H9 (cell line): ENCODE results near the gene TSPYL6. TPM values are rescaled to one million over a fixed set of nuclear protein-coding genes. Genes with fewer than 3 reads are reported as not detected.

Source experiments
- DNase-seq: peaks from one replicate; pipeline ENCODE4 v3.0.0-alpha.2; 2017
- H2AFZ ChIP-seq: one replicate; pipeline ENCODE4 v1.6.1; 2013; ENCODE audit warnings: mild to moderate bottlenecking, low read length, control low read depth, moderate library complexity
- H2AK5ac ChIP-seq: 2 replicates; pipeline ENCODE4 v1.6.1; 2013; ENCODE audit warnings: low read length, control low read depth, mixed read lengths; ENCODE audit not compliant: insufficient read length
- H2BK120ac ChIP-seq: one replicate; pipeline ENCODE4 v1.6.1; 2013; ENCODE audit warnings: low read depth, mild to moderate bottlenecking, low read length, control low read depth, inconsistent platforms; ENCODE audit not compliant: poor library complexity, severe bottlenecking
- H2BK12ac ChIP-seq: 2 replicates; pipeline ENCODE4 v1.6.1; 2013; ENCODE audit warnings: low read length, control low read depth, mixed read lengths, low read depth; ENCODE audit not compliant: insufficient read length
- H2BK15ac ChIP-seq: 2 replicates; pipeline ENCODE4 v1.6.1; 2013; ENCODE audit warnings: low read depth, low read length, control low read depth
- H2BK20ac ChIP-seq: one replicate; pipeline ENCODE4 v1.6.1; 2013; ENCODE audit warnings: low read depth, mild to moderate bottlenecking, low read length, control low read depth, inconsistent platforms; ENCODE audit not compliant: poor library complexity, severe bottlenecking
- H2BK5ac ChIP-seq: 2 replicates; pipeline ENCODE4 v1.6.1; 2013; ENCODE audit warnings: low read length, control low read depth, mixed read lengths; ENCODE audit not compliant: insufficient read length
- H3K14ac ChIP-seq: 2 replicates; pipeline ENCODE4 v1.6.1; 2013; ENCODE audit warnings: low read length, control low read depth; ENCODE audit not compliant: insufficient read depth
- H3K18ac ChIP-seq: 2 replicates; pipeline ENCODE4 v1.6.1; 2013; ENCODE audit warnings: low read depth, mild to moderate bottlenecking, mixed read lengths, low read length, control low read depth; ENCODE audit not compliant: insufficient read length
- H3K23ac ChIP-seq: 2 replicates; pipeline ENCODE4 v1.6.1; 2013; ENCODE audit warnings: low read length, control low read depth, mixed read lengths, low read depth; ENCODE audit not compliant: insufficient read length
- H3K23me2 ChIP-seq: 2 replicates; pipeline ENCODE4 v1.6.1; 2013; ENCODE audit warnings: low read depth, mild to moderate bottlenecking, mixed read lengths, low read length, control low read depth; ENCODE audit not compliant: insufficient read length, poor library complexity, severe bottlenecking
- H3K27ac ChIP-seq: 2 replicates; pipeline ENCODE4 v1.5.1; 2013; ENCODE audit warnings: low read length, control low read depth, mixed read lengths, low read depth; ENCODE audit not compliant: insufficient read length
- H3K27me3 ChIP-seq: 2 replicates; pipeline ENCODE4 v1.6.1; 2013; ENCODE audit warnings: low read length, control low read depth, inconsistent platforms; ENCODE audit not compliant: insufficient read depth
- H3K4ac ChIP-seq: 2 replicates; pipeline ENCODE4 v1.6.1; 2013; ENCODE audit warnings: low read depth, mild to moderate bottlenecking, control low read depth, inconsistent platforms, low read length, moderate library complexity
- H3K4me1 ChIP-seq: 2 replicates; pipeline ENCODE4 v1.6.1; 2013; ENCODE audit warnings: low read length, control low read depth, inconsistent platforms; ENCODE audit not compliant: insufficient read depth
- H3K4me2 ChIP-seq: 2 replicates; pipeline ENCODE4 v1.6.1; 2013; ENCODE audit warnings: low read length, control low read depth, mixed read lengths; ENCODE audit not compliant: insufficient read length, insufficient read depth
- H3K56ac ChIP-seq: 2 replicates; pipeline ENCODE4 v1.6.1; 2013; ENCODE audit warnings: low read depth, mild to moderate bottlenecking, mixed read lengths, low read length, control low read depth; ENCODE audit not compliant: insufficient read length
- H3K79me1 ChIP-seq: 2 replicates; pipeline ENCODE4 v1.6.1; 2013; ENCODE audit warnings: low read depth, mild to moderate bottlenecking, moderate library complexity, low read length, control low read depth, inconsistent platforms; ENCODE audit not compliant: insufficient read depth, poor library complexity, severe bottlenecking
- H3K79me2 ChIP-seq: 2 replicates; pipeline ENCODE4 v1.6.1; 2013; ENCODE audit warnings: low read length, control low read depth, inconsistent platforms; ENCODE audit not compliant: insufficient read depth
- H3K9ac ChIP-seq: 2 replicates; pipeline ENCODE4 v1.6.1; 2013; ENCODE audit warnings: low read length, control low read depth, mixed read lengths; ENCODE audit not compliant: insufficient read length; ENCODE audit errors: extremely low read depth
- H3K9me3 ChIP-seq: one replicate; pipeline ENCODE4 v1.6.1; 2013; ENCODE audit warnings: low read depth, low read length, inconsistent platforms; ENCODE audit not compliant: control insufficient read depth
- H3T11ph ChIP-seq: one replicate; pipeline ENCODE4 v1.6.1; 2013; ENCODE audit warnings: mild to moderate bottlenecking, low read length, control low read depth, inconsistent platforms
- H4K20me1 ChIP-seq: one replicate; pipeline ENCODE4 v1.6.1; 2013; ENCODE audit not compliant: control insufficient read depth, insufficient read length, insufficient read depth
- H4K5ac ChIP-seq: 2 replicates; pipeline ENCODE4 v1.6.1; 2013; ENCODE audit warnings: low read depth, mild to moderate bottlenecking, mixed read lengths, low read length, control low read depth; ENCODE audit not compliant: insufficient read length
- H4K8ac ChIP-seq: replicated peaks from 2 replicates; pipeline ENCODE4 v1.6.1; 2013; ENCODE audit warnings: low read length, control low read depth, mixed read lengths, low read depth; ENCODE audit not compliant: insufficient read length
- H4K91ac ChIP-seq: 2 replicates; pipeline ENCODE4 v1.6.1; 2013; ENCODE audit warnings: low read depth, mild to moderate bottlenecking, moderate library complexity, mixed read lengths, low read length, control low read depth; ENCODE audit not compliant: insufficient read length
- H3K27ac Mint-ChIP-seq, 3 experiments: 2 replicates in 2 of 3; 3 replicates in 1 of 3; pipeline ENCODE4 v1.8.0; 2020 to 2021; ENCODE audit warnings: mixed read lengths in 3 of 3, mild to moderate bottlenecking in 1 of 3, moderate library complexity in 1 of 3
- H3K27me3 Mint-ChIP-seq: 2 replicates; pipeline ENCODE4 v1.8.0; 2021; ENCODE audit warnings: low read depth, mild to moderate bottlenecking, moderate library complexity, mixed read lengths
- H3K36me3 Mint-ChIP-seq, 3 experiments: 2 replicates in 2 of 3; 3 replicates in 1 of 3; pipeline ENCODE4 v1.8.0; 2020 to 2021; ENCODE audit warnings: low read depth in 3 of 3, mixed read lengths in 3 of 3; ENCODE audit not compliant: insufficient read depth in 1 of 3
- H3K4me1 Mint-ChIP-seq, 2 experiments: 2 replicates each; pipeline ENCODE4 v1.8.0; 2020; ENCODE audit warnings: mixed read lengths in 2 of 2
- H3K4me3 Mint-ChIP-seq, 2 experiments: 2 replicates in 1 of 2; 3 replicates in 1 of 2; pipeline ENCODE4 v1.8.0; 2020 to 2021; ENCODE audit warnings: mild to moderate bottlenecking in 2 of 2, mixed read lengths in 2 of 2, moderate library complexity in 1 of 2
- H3K9me3 Mint-ChIP-seq, 2 experiments: 2 replicates in 1 of 2; 3 replicates in 1 of 2; pipeline ENCODE4 v1.8.0; 2020; ENCODE audit warnings: mild to moderate bottlenecking in 2 of 2, mixed read lengths in 2 of 2, moderate library complexity in 1 of 2
- WGBS: extraction: QIAGEN DNeasy Blood & Tissue Kit; methylation state at CpG from one replicate; pipeline ENCODE4 v1.1.7; 2013; ENCODE audit warnings: missing lambda C conversion rate, low lambda C conversion rate, mixed read lengths; ENCODE audit not compliant: insufficient read length; ENCODE audit errors: extremely low coverage; 5-methylcytosine and 5-hydroxymethylcytosine counted together
- total RNA-seq: library from RNA; stranded (reverse); gene quantifications from 2 replicates; pipeline ENCODE4 v1.2.1, GENCODE V29; 2021
- TF ChIP-seq, protein P1 (sequence below): fragments of 200-600 bp; sonication (generic); conservative IDR thresholded peaks from 3 replicates; pipeline ENCODE4 v1.8.0; 2021; ENCODE audit warnings: antibody characterized with exemption, mild to moderate bottlenecking

Gene TSPYL6
- total RNA-seq, 1 experiment from 2014 or later, result not detected

DNA sequence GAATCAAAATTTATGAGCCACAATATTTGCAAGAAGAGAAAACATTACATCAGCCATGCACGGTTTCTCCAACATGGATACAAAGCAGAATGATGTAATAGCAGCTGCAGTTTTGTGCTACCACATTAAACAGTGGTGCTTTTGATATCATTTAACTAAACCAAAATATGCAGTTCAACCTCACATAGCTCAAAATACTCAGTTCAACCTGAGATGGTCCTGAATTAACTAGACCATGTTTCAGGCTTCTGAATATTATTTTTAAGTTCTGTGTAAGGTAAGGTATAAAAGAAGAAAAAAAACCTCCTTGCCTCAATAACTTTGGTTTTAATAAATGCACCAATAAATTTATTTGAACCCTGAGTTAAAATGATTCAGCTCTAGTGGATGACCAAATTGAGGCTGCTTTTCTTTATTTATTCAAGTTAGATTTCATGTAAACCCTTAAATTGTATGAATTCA lies 18.8 kb upstream of the TSPYL6 start:
- H2AK5ac ChIP-seq, result no peak overlapping the region

More for the DNA sequence above, 18.8 kb upstream of the TSPYL6 start:
- no peaks in the 10 kb centered on the region for H3K27me3 Mint-ChIP-seq
- H4K91ac ChIP-seq, result no peak overlapping the region
- no peak overlapping the region for H3K23ac ChIP-seq
- H3K4me1 ChIP-seq, result no peaks in the 10 kb centered on the region
- no peak overlapping the region for H3K4me2 ChIP-seq
- no peak overlapping the region for H2BK15ac ChIP-seq
- no peak overlapping the region for H3K9ac ChIP-seq
- H4K8ac ChIP-seq, result no peak overlapping the region
- H3K9me3 ChIP-seq, result no peaks in the 10 kb centered on the region
- H3K4me3 Mint-ChIP-seq, result no peak overlapping the region
- no peaks in the 10 kb centered on the region for H3K27me3 ChIP-seq
- H3K9me3 Mint-ChIP-seq, result no peaks in the 10 kb centered on the region
- no peak overlapping the region for H3T11ph ChIP-seq
- no peak overlapping the region for H3K56ac ChIP-seq
- H3K18ac ChIP-seq, result no peak overlapping the region
- TF ChIP-seq, protein P1, sequence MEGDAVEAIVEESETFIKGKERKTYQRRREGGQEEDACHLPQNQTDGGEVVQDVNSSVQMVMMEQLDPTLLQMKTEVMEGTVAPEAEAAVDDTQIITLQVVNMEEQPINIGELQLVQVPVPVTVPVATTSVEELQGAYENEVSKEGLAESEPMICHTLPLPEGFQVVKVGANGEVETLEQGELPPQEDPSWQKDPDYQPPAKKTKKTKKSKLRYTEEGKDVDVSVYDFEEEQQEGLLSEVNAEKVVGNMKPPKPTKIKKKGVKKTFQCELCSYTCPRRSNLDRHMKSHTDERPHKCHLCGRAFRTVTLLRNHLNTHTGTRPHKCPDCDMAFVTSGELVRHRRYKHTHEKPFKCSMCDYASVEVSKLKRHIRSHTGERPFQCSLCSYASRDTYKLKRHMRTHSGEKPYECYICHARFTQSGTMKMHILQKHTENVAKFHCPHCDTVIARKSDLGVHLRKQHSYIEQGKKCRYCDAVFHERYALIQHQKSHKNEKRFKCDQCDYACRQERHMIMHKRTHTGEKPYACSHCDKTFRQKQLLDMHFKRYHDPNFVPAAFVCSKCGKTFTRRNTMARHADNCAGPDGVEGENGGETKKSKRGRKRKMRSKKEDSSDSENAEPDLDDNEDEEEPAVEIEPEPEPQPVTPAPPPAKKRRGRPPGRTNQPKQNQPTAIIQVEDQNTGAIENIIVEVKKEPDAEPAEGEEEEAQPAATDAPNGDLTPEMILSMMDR, result no peak
- H3K4ac ChIP-seq, result no peak overlapping the region
- no peak overlapping the region for H3K27ac ChIP-seq
- H2AFZ ChIP-seq, result no peak overlapping the region
- H4K5ac ChIP-seq, result no peak overlapping the region
- H3K79me1 ChIP-seq, result no peaks in the 10 kb centered on the region
- no peak overlapping the region for H2BK12ac ChIP-seq
- no peak overlapping the region for H2BK5ac ChIP-seq
- H3K23me2 ChIP-seq, result no peaks in the 10 kb centered on the region
- no peaks in the 10 kb centered on the region; a peak in 1 of 7 replicates for H3K36me3 Mint-ChIP-seq
- no peak overlapping the region for H3K27ac Mint-ChIP-seq
- H3K4me1 Mint-ChIP-seq, result no peaks in the 10 kb centered on the region
- no peak overlapping the region for H2BK120ac ChIP-seq
- H2BK20ac ChIP-seq, result no peak overlapping the region
- no CpG with 5 or more reads among the region's 1 CpG for WGBS
- no peak for DNase-seq
- H4K20me1 ChIP-seq, result no peaks in the 10 kb centered on the region
- no peaks in the 10 kb centered on the region for H3K79me2 ChIP-seq
- no peak overlapping the region for H3K14ac ChIP-seq
